NB4 (cell line): Measurements from ENCODE around the gene IBA57.

ENCODE experiments used
- DNase-seq: peaks from one replicate; pipeline ENCODE4 v3.0.0; 2010; ENCODE audit warnings: low read depth
- H3K4me3 ChIP-seq: one replicate; pipeline ENCODE4 v1.5.1; 2011; ENCODE audit warnings: mild to moderate bottlenecking, low read depth, low read length, moderate library complexity
- MYC ChIP-seq: IDR thresholded peaks from 2 replicates; pipeline ENCODE4 v1.6.1; 2011; ENCODE audit warnings: low read depth, low read length
- POLR2A ChIP-seq: IDR thresholded peaks from 2 replicates; pipeline ENCODE4 v1.6.1; 2011; ENCODE audit warnings: mild to moderate bottlenecking; ENCODE audit not compliant: insufficient read length; ENCODE audit errors: extremely low read depth
- TF ChIP-seq, protein P1 (sequence below): IDR thresholded peaks from one replicate; pipeline ENCODE4 v1.5.1; 2012; ENCODE audit warnings: low read depth, low read length
- TF ChIP-seq, protein P2 (sequence below): IDR thresholded peaks from 2 replicates; pipeline ENCODE4 v1.6.1; 2011; ENCODE audit warnings: low read depth, low read length

Gene IBA57

DNA sequence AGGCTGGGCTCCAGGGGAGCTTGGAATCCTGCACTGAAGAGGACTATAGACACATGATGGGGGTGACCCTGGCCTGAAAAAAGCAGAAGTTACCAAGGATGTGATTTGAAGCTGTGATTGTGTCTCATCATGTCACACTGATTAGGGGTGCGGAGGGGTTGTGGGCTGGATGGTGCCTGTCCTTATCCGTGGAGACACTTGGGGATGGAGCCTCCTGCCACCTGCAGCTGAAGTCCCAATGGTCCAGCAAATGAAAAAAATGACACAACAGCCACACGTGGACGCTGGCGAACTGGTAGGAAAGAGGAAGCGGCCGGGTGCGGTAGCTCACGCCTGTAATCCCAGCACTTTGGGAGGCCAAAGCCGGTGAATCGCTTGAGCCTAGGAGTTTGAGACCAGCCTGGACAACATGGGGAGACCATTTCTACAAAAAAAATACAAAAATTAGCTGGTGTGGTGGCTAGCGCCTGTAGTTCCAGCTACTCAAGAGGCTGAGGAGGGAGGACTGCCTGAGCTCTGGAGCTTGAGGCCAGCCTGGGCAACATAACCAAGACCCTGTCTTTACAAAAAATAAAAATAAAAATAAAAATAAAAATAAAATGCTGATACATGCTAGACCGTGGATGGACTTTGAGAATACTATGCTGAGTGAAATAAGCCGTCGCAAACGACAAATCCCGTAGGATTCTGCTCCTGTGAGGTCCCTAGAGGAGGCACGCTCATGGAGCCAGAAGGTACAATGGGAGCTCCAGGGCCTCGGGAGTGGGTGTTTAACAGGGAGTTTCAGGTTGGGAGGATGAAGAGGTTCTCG is 838 bp upstream of the IBA57 start:
- peak overlapping the region; percentile 66 for H3K4me3 ChIP-seq
- peak; percentile 75 for DNase-seq
- peak; percentile 45; the same call in 1 of the 2 replicates for TF ChIP-seq MYC
- no peak for TF ChIP-seq POLR2A
- TF ChIP-seq, protein P1, sequence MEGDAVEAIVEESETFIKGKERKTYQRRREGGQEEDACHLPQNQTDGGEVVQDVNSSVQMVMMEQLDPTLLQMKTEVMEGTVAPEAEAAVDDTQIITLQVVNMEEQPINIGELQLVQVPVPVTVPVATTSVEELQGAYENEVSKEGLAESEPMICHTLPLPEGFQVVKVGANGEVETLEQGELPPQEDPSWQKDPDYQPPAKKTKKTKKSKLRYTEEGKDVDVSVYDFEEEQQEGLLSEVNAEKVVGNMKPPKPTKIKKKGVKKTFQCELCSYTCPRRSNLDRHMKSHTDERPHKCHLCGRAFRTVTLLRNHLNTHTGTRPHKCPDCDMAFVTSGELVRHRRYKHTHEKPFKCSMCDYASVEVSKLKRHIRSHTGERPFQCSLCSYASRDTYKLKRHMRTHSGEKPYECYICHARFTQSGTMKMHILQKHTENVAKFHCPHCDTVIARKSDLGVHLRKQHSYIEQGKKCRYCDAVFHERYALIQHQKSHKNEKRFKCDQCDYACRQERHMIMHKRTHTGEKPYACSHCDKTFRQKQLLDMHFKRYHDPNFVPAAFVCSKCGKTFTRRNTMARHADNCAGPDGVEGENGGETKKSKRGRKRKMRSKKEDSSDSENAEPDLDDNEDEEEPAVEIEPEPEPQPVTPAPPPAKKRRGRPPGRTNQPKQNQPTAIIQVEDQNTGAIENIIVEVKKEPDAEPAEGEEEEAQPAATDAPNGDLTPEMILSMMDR, result no peak
- TF ChIP-seq, protein P2, sequence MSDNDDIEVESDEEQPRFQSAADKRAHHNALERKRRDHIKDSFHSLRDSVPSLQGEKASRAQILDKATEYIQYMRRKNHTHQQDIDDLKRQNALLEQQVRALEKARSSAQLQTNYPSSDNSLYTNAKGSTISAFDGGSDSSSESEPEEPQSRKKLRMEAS, result peak; percentile 68

DNA sequence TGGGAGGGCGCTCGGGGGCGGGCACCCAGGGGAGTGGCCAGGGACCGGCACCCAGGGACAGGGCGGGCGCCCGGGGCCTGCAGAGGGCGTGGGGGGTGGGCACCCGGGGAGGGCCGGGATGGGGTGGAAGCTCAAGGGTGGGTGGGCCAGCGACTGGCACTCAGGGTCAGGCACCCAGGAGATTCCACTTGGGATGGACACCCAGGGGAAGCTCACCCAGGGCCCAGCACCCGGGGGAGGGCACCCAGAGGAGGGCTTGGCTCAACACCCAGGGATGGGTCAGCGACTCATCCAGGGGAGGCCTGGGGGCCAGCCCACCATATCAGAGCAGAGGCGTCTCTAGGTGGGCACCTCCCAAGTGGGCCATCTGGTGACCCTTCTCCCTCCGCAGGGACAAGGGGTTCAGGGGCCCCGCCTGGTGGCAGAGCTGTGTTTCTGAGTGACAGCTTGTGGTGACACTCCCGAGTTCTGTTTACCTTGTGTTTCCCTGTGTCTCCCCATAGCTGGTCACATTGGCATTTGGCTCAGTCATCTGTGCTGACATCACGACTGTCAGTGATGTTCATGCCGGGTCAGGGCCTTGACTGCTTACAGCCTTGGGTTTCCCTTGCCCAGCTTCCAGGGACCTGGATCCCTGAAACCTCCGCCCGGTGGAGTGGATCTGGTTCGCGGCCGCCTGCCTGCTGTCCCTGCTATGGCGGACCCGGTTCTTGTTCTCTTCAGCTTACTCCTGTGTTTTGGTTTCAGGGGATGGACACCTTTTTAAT is 749 bp downstream of the IBA57 start:
- peak overlapping the region; percentile 67 for H3K4me3 ChIP-seq
- DNase-seq, result peak; percentile 54
- no peak for TF ChIP-seq POLR2A
- TF ChIP-seq, protein P1, result no peak
- TF ChIP-seq, protein P2, result peak; percentile 23; the same call in 1 of the 2 replicates

DNA sequence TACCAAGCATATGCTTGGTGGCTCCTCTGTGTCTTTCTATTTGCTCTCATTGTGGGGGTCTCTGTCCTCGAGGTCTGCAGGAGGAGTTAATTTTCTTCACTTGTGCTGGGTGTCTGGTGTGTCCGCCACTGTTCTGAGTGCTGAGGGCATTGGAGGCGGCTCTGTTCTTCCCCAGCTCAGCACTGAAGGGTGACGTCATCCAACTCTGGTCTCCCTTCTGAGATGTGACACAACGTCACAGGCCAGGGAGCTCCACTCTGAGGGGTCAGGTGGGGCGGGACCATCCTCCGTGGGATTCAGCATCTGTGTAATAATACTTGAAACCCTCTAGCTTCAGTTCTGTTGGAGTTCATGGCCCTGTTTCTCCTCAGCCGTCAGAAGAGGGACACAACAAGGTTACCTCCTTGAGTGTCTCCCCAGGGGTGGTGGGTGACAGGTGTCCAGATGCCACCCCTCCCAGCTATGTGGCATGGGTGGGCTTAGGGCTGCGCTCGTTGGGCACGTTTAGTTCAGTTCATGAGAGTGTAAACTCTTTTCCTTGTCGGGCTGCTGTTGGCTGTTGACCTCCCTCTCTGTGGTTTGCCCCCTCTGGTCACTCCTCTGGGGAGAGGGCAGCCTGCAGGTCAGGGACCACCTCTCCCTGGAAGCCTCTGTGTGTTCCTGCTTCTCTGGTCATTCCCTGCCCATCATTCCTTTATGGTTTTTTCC is 3.1 kb downstream of the IBA57 start:
- no peak for DNase-seq
- no peak for TF ChIP-seq POLR2A
- TF ChIP-seq MYC, result no peak
- TF ChIP-seq, protein P1, result no peak
- TF ChIP-seq, protein P2, result no peak
- no peak overlapping the region for H3K4me3 ChIP-seq

DNA sequence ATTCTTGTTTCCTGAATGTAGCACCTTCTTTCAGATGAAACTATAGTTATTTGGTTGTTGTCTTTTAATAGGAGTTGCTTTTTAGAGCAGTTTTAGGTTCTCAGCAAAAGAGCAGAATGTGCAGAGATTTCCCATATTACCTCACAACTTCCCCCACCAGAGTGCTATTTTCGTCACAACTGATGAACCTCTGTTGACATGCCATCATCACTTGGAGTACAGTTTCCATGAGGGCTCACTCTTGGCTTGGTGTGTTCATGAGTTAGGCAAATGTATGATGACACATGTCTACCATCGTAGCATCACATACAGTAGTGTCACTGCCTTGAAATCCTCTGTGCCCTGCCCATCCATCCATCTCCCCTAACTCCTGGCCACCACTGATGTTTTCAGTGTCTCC is 3.7 kb downstream of the IBA57 start:
- TF ChIP-seq, protein P1, result no peak
- TF ChIP-seq MYC (no peak), POLR2A (no peak)
- TF ChIP-seq, protein P2, result no peak
- DNase-seq, result no peak
- no peak overlapping the region for H3K4me3 ChIP-seq

DNA sequence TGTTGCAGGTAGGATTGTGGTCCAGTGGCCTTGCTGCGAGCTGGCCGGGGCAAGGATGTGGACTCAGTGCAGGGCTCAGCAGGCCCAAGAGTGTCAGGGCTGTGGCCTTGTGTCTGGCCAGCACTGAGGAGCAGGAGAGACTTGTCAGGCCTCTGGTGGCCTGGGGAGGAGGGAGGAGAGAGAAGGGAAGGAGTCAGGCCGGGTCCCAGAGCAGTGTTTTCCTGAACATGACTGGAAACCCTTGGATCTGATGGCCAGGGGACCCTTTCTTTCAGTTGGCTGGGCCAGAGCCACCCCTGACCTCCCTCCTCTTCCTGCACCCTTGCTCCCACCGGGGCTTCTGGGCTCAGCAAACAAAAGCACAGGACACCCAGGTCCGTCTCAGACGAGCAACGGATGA is 5.1 kb downstream of the IBA57 start:
- H3K4me3 ChIP-seq, result no peak overlapping the region
- no peak for DNase-seq
- no peak for TF ChIP-seq POLR2A
- TF ChIP-seq, protein P1, result no peak
- TF ChIP-seq MYC, result no peak
- TF ChIP-seq, protein P2, result no peak
